Measurements from ENCODE around the gene CSN1S1. TPM values are rescaled to one million over a fixed set of nuclear protein-coding genes. Genes with fewer than 3 reads are reported as not detected.

Gene CSN1S1
- total and polyA plus RNA-seq, 2 donors from 2014 or later, result not detected

DNA sequence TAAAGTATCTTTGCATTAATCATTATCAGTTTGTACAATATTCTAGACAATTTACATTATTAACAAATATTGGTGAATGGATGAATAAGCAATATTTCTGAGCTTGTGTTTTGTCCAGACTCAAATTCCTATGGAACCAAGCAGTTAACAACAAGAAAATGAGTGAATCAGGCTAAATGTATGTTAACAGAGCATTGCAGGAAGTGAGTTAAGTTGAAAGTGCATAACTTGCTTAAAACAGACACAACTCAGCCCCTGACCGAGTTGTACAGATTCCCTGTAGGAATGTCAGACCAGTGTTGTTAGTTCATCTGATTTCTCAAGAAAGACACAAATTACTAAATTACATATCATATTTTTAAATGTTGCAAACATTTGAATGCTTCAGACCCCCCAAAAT, 23.7 kb upstream of the CSN1S1 start:
- TF ChIP-seq, protein P1, sequence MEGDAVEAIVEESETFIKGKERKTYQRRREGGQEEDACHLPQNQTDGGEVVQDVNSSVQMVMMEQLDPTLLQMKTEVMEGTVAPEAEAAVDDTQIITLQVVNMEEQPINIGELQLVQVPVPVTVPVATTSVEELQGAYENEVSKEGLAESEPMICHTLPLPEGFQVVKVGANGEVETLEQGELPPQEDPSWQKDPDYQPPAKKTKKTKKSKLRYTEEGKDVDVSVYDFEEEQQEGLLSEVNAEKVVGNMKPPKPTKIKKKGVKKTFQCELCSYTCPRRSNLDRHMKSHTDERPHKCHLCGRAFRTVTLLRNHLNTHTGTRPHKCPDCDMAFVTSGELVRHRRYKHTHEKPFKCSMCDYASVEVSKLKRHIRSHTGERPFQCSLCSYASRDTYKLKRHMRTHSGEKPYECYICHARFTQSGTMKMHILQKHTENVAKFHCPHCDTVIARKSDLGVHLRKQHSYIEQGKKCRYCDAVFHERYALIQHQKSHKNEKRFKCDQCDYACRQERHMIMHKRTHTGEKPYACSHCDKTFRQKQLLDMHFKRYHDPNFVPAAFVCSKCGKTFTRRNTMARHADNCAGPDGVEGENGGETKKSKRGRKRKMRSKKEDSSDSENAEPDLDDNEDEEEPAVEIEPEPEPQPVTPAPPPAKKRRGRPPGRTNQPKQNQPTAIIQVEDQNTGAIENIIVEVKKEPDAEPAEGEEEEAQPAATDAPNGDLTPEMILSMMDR (IDR thresholded peaks at IDR 0.05; ENCODE audit: borderline replicate concordance, extremely low read depth, insufficient read depth), result no peak
- no peaks in the 10 kb centered on the region for H3K27me3 ChIP-seq (ENCODE audit: control insufficient read depth, insufficient read depth, low read length)
- H3K27ac ChIP-seq (ENCODE audit: low read depth in 2 of 2, low read length in 2 of 2), result no peak overlapping the region
- no peak overlapping the region for H3K9ac ChIP-seq (ENCODE audit: low read length in 3 of 3)
- intact Hi-C loops (cut with DNase I), result no loop called here
- H3K36me3 ChIP-seq (ENCODE audit: control insufficient read depth in 2 of 3, insufficient read depth in 3 of 3, low read length in 3 of 3), result no peaks in the 10 kb centered on the region
- no peak overlapping the region for H3K4me3 ChIP-seq (ENCODE audit: low read length in 3 of 3)
- FAIRE-seq (no peak), DNase-seq (no peak)
- no peaks in the 10 kb centered on the region for H3K9me3 ChIP-seq (ENCODE audit: control insufficient read depth in 2 of 3, insufficient read depth in 1 of 3, low read length in 3 of 3)
- no peaks in the 10 kb centered on the region for H3K4me1 ChIP-seq (ENCODE audit: control insufficient read depth in 2 of 3, insufficient read depth in 2 of 3, low read depth in 1 of 3, low read length in 3 of 3)

DNA sequence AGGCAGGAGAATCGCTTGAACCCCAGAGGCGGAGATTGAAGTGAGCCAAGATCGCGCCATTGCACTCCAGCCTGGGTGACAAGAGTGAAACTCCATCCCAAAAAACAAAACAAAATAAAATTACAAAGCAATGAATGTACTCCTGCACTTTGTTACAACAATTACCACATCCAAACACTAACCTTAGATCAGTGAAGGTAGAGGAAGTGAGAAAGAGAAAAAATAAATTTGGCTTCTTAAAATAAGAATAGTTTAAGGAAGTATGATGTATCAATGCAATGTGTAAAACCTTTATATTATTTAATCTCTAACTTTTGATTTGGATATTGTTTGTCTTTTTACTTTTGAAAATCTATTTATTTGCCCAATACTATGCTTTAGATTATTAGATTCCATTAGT, 21.7 kb upstream of the CSN1S1 start:
- TF ChIP-seq, protein P1 (IDR thresholded peaks at IDR 0.05; ENCODE audit: borderline replicate concordance, extremely low read depth, insufficient read depth), result no peak
- Histone ChIP-seq H3K9me3 (ENCODE audit: control insufficient read depth in 2 of 3, insufficient read depth in 1 of 3, low read length in 3 of 3) (no peaks in the 10 kb centered on the region), H3K4me3 (ENCODE audit: low read length in 3 of 3) (no peak overlapping the region), H3K27ac (ENCODE audit: low read depth in 2 of 2, low read length in 2 of 2) (no peak overlapping the region), H3K36me3 (ENCODE audit: control insufficient read depth in 2 of 3, insufficient read depth in 3 of 3, low read length in 3 of 3) (no peaks in the 10 kb centered on the region), H3K27me3 (ENCODE audit: control insufficient read depth, insufficient read depth, low read length) (no peaks in the 10 kb centered on the region), H3K9ac (ENCODE audit: low read length in 3 of 3) (no peak overlapping the region), H3K4me1 (ENCODE audit: control insufficient read depth in 2 of 3, insufficient read depth in 2 of 3, low read depth in 1 of 3, low read length in 3 of 3) (no peaks in the 10 kb centered on the region)
- no peak for FAIRE-seq
- no peak for DNase-seq
- intact Hi-C loops (cut with DNase I), result no loop called here

DNA sequence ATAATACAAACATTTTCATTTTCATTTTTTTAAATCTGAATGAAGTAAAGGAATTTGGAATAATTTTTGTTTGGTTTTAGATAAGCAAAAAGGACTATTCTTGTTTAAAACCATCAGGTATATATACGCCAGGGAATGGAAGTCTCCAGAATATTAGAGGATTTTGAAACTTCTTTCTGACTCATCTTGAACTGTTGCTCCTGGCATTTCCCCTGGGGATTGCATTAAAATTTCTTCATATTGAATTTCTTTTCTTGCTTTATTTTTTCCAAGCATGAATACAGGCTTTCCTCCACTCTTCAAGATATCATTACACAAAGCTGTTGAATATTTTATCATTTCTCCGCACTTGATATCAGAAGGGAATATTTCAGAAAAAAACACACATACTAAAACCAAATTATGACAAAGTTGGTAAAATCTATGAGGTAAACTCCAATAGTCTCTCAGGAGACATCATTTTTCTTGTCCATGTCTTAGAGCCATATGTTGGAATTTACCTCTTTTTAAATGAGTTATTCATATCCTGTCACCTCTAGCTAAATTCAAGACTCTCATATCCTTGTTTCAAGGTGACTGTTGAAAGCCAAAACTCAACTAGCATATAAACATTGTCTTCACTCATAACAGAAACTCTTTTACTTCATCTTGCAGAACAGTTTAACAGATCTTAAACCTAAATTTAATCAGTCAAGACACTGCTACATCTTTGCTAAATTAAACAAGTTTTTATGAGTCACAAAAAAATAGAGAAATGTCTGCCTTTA, 20.7 kb upstream of the CSN1S1 start:
- DNase-seq, result no peak
- Histone ChIP-seq H3K27ac (ENCODE audit: low read depth in 2 of 2, low read length in 2 of 2) (no peak overlapping the region), H3K4me3 (ENCODE audit: low read length in 3 of 3) (no peak overlapping the region), H3K27me3 (ENCODE audit: control insufficient read depth, insufficient read depth, low read length) (no peaks in the 10 kb centered on the region), H3K9me3 (ENCODE audit: control insufficient read depth in 2 of 3, insufficient read depth in 1 of 3, low read length in 3 of 3) (no peaks in the 10 kb centered on the region), H3K4me1 (ENCODE audit: control insufficient read depth in 2 of 3, insufficient read depth in 2 of 3, low read depth in 1 of 3, low read length in 3 of 3) (no peaks in the 10 kb centered on the region), H3K9ac (ENCODE audit: low read length in 3 of 3) (no peak overlapping the region), H3K36me3 (ENCODE audit: control insufficient read depth in 2 of 3, insufficient read depth in 3 of 3, low read length in 3 of 3) (no peaks in the 10 kb centered on the region)
- TF ChIP-seq, protein P1 (IDR thresholded peaks at IDR 0.05; ENCODE audit: borderline replicate concordance, extremely low read depth, insufficient read depth), result no peak
- intact Hi-C loops (cut with DNase I), result no loop called here
- FAIRE-seq, result no peak
